ENCODE data around the gene TAB2. TPM values are rescaled to one million over a fixed set of nuclear protein-coding genes. Genes with fewer than 3 reads are reported as not detected.

The TAB2 gene
- total and polyA plus RNA-seq, 4 experiments from 2014 or later = 27.0 to 116 (median 68.4) TPM

Other genes with a start within 250 kb of the TAB2 start
- 10 to 100 TPM in 1 of 2 experiments, 1 to 10 TPM in 1; 6.8 to 10.0 TPM for gene SUMO4, start 82.5 kb downstream of the TAB2 start, total RNA-seq
- 1 to 10 TPM in 1 of 2 donors, not detected in 1; 2.2 TPM for gene SUMO4, start 82.5 kb downstream of the TAB2 start, polyA plus RNA-seq
- 100 to 1,000 TPM in 1 of 2 experiments, 10 to 100 TPM in 1; 91.5 to 106 TPM for gene ZC3H12D, start 167.3 kb downstream of the TAB2 start, total RNA-seq
- gene ZC3H12D, start 167.3 kb downstream of the TAB2 start, polyA plus RNA-seq = 1 to 10 TPM; 3.1 to 9.8 TPM
- 10 to 100 TPM; 33.1 to 35.7 TPM for gene PPIL4, start 228.3 kb downstream of the TAB2 start, total RNA-seq
- gene PPIL4, start 228.3 kb downstream of the TAB2 start, polyA plus RNA-seq = 10 to 100 TPM in 1 of 2 donors, 1 to 10 TPM in 1; 10.0 to 14.5 TPM
- 10 to 100 TPM; 17.1 to 18.5 TPM for gene GINM1, start 248.7 kb downstream of the TAB2 start, total RNA-seq
- 10 to 100 TPM; 23.2 to 26.1 TPM for gene GINM1, start 248.7 kb downstream of the TAB2 start, polyA plus RNA-seq